Endothelial cell of umbilical vein (primary cell): ENCODE results near the gene SRRM3.

Experiments used
- EZH2 ChIP-seq: IDR thresholded peaks from 2 replicates; pipeline ENCODE4 v1.6.1; 2012; ENCODE audit warnings: borderline replicate concordance, low read depth, mild to moderate bottlenecking, moderate library complexity, low read length, inconsistent platforms; ENCODE audit not compliant: severe bottlenecking
- FOS ChIP-seq: IDR thresholded peaks from 2 replicates; pipeline ENCODE4 v1.6.1; 2011; ENCODE audit warnings: mild to moderate bottlenecking, low read length, moderate library complexity, borderline replicate concordance; ENCODE audit not compliant: insufficient read depth
- JUN ChIP-seq: IDR thresholded peaks from 2 replicates; pipeline ENCODE4 v1.6.1; 2011; ENCODE audit warnings: borderline replicate concordance, low read depth; ENCODE audit not compliant: insufficient read length, insufficient read depth
- MYC ChIP-seq: IDR thresholded peaks from one replicate; pipeline ENCODE4 v1.6.1; 2011; ENCODE audit warnings: mild to moderate bottlenecking, low read depth, low read length
- POLR2A ChIP-seq: IDR thresholded peaks from 2 replicates; pipeline ENCODE4 v1.6.1; 2012; ENCODE audit warnings: low read depth, mild to moderate bottlenecking, control low read depth, low read length
- POLR2AphosphoS5 ChIP-seq: IDR thresholded peaks from 2 replicates; pipeline ENCODE4 v1.6.1; 2012; ENCODE audit warnings: low read depth, mild to moderate bottlenecking, control low read depth, low read length, moderate library complexity; ENCODE audit not compliant: insufficient read depth
- TF ChIP-seq, protein P1 (sequence below), 2 donors: IDR thresholded peaks; 1 replicate in 1 of 2; 2 replicates in 1 of 2; pipeline ENCODE4 v1.5.1; 2011; ENCODE audit warnings: low read length in 2 of 2, mild to moderate bottlenecking in 2 of 2, moderate library complexity in 2 of 2, control low read depth in 1 of 2, inconsistent platforms in 1 of 2, low read depth in 1 of 2; ENCODE audit not compliant: insufficient read depth in 1 of 2; ENCODE audit errors: extremely low read depth in 1 of 2

DNA sequence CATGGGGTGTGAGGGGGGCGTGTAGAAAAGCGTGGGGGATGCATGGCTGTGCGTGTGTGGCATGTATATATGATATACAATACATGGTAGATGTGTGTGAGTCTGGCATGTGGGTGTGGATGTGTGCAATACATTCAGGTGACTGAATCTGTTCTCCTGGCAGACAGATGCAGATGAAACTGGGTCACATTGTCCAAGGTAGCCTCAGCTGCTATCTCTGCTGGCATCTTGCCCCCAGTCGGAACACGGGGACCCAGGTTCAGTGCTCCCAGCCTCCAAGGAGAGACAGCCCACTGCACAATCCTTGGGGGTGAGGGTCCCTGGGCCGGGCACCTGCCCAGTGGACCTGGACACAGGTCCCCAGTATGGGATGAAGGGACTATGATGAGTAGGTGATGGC is 12.4 kb upstream of the SRRM3 start:
- no peak for TF ChIP-seq FOS
- TF ChIP-seq, protein P1, sequence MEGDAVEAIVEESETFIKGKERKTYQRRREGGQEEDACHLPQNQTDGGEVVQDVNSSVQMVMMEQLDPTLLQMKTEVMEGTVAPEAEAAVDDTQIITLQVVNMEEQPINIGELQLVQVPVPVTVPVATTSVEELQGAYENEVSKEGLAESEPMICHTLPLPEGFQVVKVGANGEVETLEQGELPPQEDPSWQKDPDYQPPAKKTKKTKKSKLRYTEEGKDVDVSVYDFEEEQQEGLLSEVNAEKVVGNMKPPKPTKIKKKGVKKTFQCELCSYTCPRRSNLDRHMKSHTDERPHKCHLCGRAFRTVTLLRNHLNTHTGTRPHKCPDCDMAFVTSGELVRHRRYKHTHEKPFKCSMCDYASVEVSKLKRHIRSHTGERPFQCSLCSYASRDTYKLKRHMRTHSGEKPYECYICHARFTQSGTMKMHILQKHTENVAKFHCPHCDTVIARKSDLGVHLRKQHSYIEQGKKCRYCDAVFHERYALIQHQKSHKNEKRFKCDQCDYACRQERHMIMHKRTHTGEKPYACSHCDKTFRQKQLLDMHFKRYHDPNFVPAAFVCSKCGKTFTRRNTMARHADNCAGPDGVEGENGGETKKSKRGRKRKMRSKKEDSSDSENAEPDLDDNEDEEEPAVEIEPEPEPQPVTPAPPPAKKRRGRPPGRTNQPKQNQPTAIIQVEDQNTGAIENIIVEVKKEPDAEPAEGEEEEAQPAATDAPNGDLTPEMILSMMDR (IDR thresholded peaks at IDR 0.05; ENCODE audit: extremely low read depth in 1 of 2, insufficient read depth in 1 of 2, low read depth in 1 of 2, low read length in 2 of 2) = no peak
- TF ChIP-seq POLR2A = no peak
- TF ChIP-seq POLR2AphosphoS5 = no peak
- no peak for TF ChIP-seq EZH2
- no peak for TF ChIP-seq JUN
- TF ChIP-seq MYC = no peak
